Astrocyte (in vitro differentiated cells and primary cell): ENCODE data around the gene USHBP1. TPM values are rescaled to one million over a fixed set of nuclear protein-coding genes. Genes with fewer than 3 reads are reported as not detected.

Experiments used
- DNase-seq: peaks from one replicate; pipeline ENCODE4 v3.0.0-alpha.2; 2010; ENCODE audit warnings: low read depth
- FAIRE-seq: peaks from 2 replicates; lab custom pipeline; 2011; peaks lifted over from hg19 to GRCh38; lab: Jason Lieb, UNC
- H2AFZ ChIP-seq: 2 replicates; pipeline ENCODE4 v1.6.0; 2012; ENCODE audit warnings: low read depth, low read length, inconsistent platforms
- H3K27ac ChIP-seq: 2 replicates; pipeline ENCODE4 v1.5.1; 2011; ENCODE audit warnings: low read depth, low read length, inconsistent platforms
- H3K27me3 ChIP-seq: 2 replicates; pipeline ENCODE4 v1.6.0; 2011; ENCODE audit warnings: low read length, inconsistent platforms; ENCODE audit not compliant: insufficient read depth
- H3K36me3 ChIP-seq: 2 replicates; pipeline ENCODE4 v1.5.1; 2011; ENCODE audit warnings: low read length, inconsistent platforms; ENCODE audit not compliant: insufficient read depth
- H3K4me1 ChIP-seq: 2 replicates; pipeline ENCODE4 v1.5.1; 2011; ENCODE audit warnings: low read length, inconsistent platforms; ENCODE audit not compliant: insufficient read depth
- H3K4me2 ChIP-seq: 2 replicates; pipeline ENCODE4 v1.6.0; 2012; ENCODE audit warnings: low read length, inconsistent platforms
- H3K4me3 ChIP-seq: 2 replicates; pipeline ENCODE4 v1.5.1; 2011; ENCODE audit warnings: low read depth, mild to moderate bottlenecking, low read length, inconsistent platforms; ENCODE audit not compliant: insufficient read depth
- H3K79me2 ChIP-seq: 2 replicates; pipeline ENCODE4 v1.6.0; 2012; ENCODE audit warnings: mild to moderate bottlenecking, low read length, inconsistent platforms; ENCODE audit not compliant: insufficient read depth
- H3K9ac ChIP-seq: 2 replicates; pipeline ENCODE4 v1.6.0; 2012; ENCODE audit warnings: mild to moderate bottlenecking, low read length, inconsistent platforms
- H3K9me3 ChIP-seq: 2 replicates; pipeline ENCODE4 v1.5.1; 2012; ENCODE audit warnings: low read depth, mild to moderate bottlenecking, low read length, inconsistent platforms; ENCODE audit not compliant: insufficient read depth
- H4K20me1 ChIP-seq: 2 replicates; pipeline ENCODE4 v1.6.0; 2012; ENCODE audit warnings: low read length, inconsistent platforms; ENCODE audit not compliant: insufficient read depth
- H3K27ac Mint-ChIP-seq: one replicate; pipeline ENCODE4 v1.8.0; 2021; ENCODE audit warnings: mild to moderate bottlenecking, mixed read lengths; ENCODE audit not compliant: unreplicated experiment
- H3K27me3 Mint-ChIP-seq: one replicate; pipeline ENCODE4 v1.8.0; 2021; ENCODE audit warnings: low read depth, mixed read lengths; ENCODE audit not compliant: unreplicated experiment
- H3K36me3 Mint-ChIP-seq: one replicate; pipeline ENCODE4 v1.8.0; 2021; ENCODE audit warnings: low read depth, mixed read lengths; ENCODE audit not compliant: unreplicated experiment
- H3K4me1 Mint-ChIP-seq: one replicate; pipeline ENCODE4 v1.8.0; 2021; ENCODE audit warnings: low read depth, mixed read lengths; ENCODE audit not compliant: unreplicated experiment
- H3K4me3 Mint-ChIP-seq: one replicate; pipeline ENCODE4 v1.8.0; 2021; ENCODE audit warnings: mild to moderate bottlenecking, moderate library complexity, mixed read lengths; ENCODE audit not compliant: unreplicated experiment
- H3K9me3 Mint-ChIP-seq: one replicate; pipeline ENCODE4 v1.8.0; 2021; ENCODE audit warnings: mild to moderate bottlenecking, mixed read lengths; ENCODE audit not compliant: unreplicated experiment
- CTCF ChIP-seq: IDR thresholded peaks from 2 replicates; pipeline ENCODE4 v1.5.1; 2011; ENCODE audit warnings: low read depth, mild to moderate bottlenecking, inconsistent platforms, low read length, moderate library complexity; ENCODE audit not compliant: insufficient read depth
- EZH2 ChIP-seq: IDR thresholded peaks from 2 replicates; pipeline ENCODE4 v1.6.1; 2012; ENCODE audit warnings: mild to moderate bottlenecking, low read length, inconsistent platforms; ENCODE audit not compliant: insufficient read depth
- total RNA-seq: library from RNA; stranded (reverse); gene quantifications from 2 replicates; pipeline ENCODE4 v1.2.1, GENCODE V29; 2021

Gene USHBP1
- total RNA-seq, 1 donor from 2014 or later = 0.27 TPM

- H3K4me3 Mint-ChIP-seq = no peak overlapping the region
- Histone ChIP-seq H3K27me3 (no peaks in the 10 kb centered on the region), H3K4me1 (peaks cover 22% of the 10 kb centered on the region), H4K20me1 (no peaks in the 10 kb centered on the region), H3K9me3 (no peaks in the 10 kb centered on the region), H3K36me3 (peaks cover 20% of the 10 kb centered on the region), H3K9ac (no peak overlapping the region), H3K4me3 (no peak overlapping the region), H2AFZ (no peak overlapping the region), H3K4me2 (no peak overlapping the region), H3K27ac (no peak overlapping the region), H3K79me2 (peaks cover 8% of the 10 kb centered on the region)
- H3K27ac Mint-ChIP-seq = no peak overlapping the region
- no peaks in the 10 kb centered on the region for H3K27me3 Mint-ChIP-seq
- peaks cover 6% of the 10 kb centered on the region for H3K4me1 Mint-ChIP-seq
- no peaks in the 10 kb centered on the region for H3K9me3 Mint-ChIP-seq
- no peak for FAIRE-seq
- peaks cover 29% of the 10 kb centered on the region for H3K36me3 Mint-ChIP-seq
- TF ChIP-seq CTCF = no peak
- TF ChIP-seq EZH2 = no peak
- DNase-seq = no peak
Measured at GRCh38 chr19:17213334-17213733, 51.2 kb downstream of the USHBP1 start.

GRCh38 chr19:17211547-17212446 is 52.7 kb downstream of the USHBP1 start:
- H3K9me3 Mint-ChIP-seq = no peaks in the 10 kb centered on the region
- TF ChIP-seq CTCF (no peak), EZH2 (no peak)
- H4K20me1 ChIP-seq = no peaks in the 10 kb centered on the region
- no peaks in the 10 kb centered on the region for H3K27me3 Mint-ChIP-seq
- H3K9ac ChIP-seq = no peak overlapping the region
- H3K27me3 ChIP-seq = no peaks in the 10 kb centered on the region
- no peak overlapping the region for H3K27ac Mint-ChIP-seq
- peaks cover 6% of the 10 kb centered on the region for H3K4me1 Mint-ChIP-seq
- no peak overlapping the region for H3K4me2 ChIP-seq
- peaks cover 17% of the 10 kb centered on the region for H3K36me3 ChIP-seq
- H3K79me2 ChIP-seq = peaks cover 8% of the 10 kb centered on the region
- DNase-seq (no peak), FAIRE-seq (no peak)
- no peak overlapping the region for H3K4me3 ChIP-seq
- H3K4me3 Mint-ChIP-seq = no peak overlapping the region
- H3K4me1 ChIP-seq = peaks cover 22% of the 10 kb centered on the region
- H3K36me3 Mint-ChIP-seq = peaks cover 26% of the 10 kb centered on the region
- no peak overlapping the region for H2AFZ ChIP-seq
- no peak overlapping the region for H3K27ac ChIP-seq
- H3K9me3 ChIP-seq = no peaks in the 10 kb centered on the region

- Histone ChIP-seq H3K9ac (no peak overlapping the region), H3K4me2 (no peak overlapping the region), H3K79me2 (no peaks in the 10 kb centered on the region), H3K27ac (no peak overlapping the region), H4K20me1 (no peaks in the 10 kb centered on the region), H2AFZ (no peak overlapping the region), H3K27me3 (no peaks in the 10 kb centered on the region), H3K4me3 (no peak overlapping the region), H3K4me1 (peaks cover 18% of the 10 kb centered on the region), H3K9me3 (no peaks in the 10 kb centered on the region), H3K36me3 (peaks cover 17% of the 10 kb centered on the region)
- no peak overlapping the region for H3K27ac Mint-ChIP-seq
- H3K4me1 Mint-ChIP-seq = peaks cover 6% of the 10 kb centered on the region
- H3K4me3 Mint-ChIP-seq = no peak overlapping the region
- no peak for DNase-seq
- H3K36me3 Mint-ChIP-seq = peaks cover 28% of the 10 kb centered on the region
- no peaks in the 10 kb centered on the region for H3K27me3 Mint-ChIP-seq
- no peaks in the 10 kb centered on the region for H3K9me3 Mint-ChIP-seq
- TF ChIP-seq EZH2 (no peak), CTCF (no peak)
- FAIRE-seq = no peak
Measured at GRCh38 chr19:17210296-17210695, 54.2 kb downstream of the USHBP1 start.
